Measurements from ENCODE around the gene KIF12.

Gene KIF12

GRCh38 chr9:114105236-114105635, 6.1 kb upstream of the KIF12 start:
- ATAC-seq: no peak

DNA sequence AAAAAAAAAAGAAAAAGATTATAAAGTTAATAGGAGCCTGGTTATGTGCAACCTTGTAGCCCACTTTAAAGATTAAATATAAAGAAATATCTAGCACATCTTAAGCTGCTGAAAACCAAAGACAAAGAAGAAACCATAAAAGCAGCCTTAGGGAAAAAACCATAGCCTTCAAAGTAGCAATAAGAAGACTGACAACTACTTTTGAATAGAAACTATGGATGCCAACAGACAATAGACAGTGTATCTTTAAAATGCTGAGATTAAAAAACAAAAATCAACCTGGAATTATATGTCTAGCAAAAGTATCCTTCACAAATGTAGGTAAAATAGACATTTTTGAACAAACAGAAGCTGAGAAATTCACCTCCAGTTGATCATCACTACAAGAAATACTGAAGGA, 3.4 kb upstream of the KIF12 start:
- no peak for ATAC-seq

DNA sequence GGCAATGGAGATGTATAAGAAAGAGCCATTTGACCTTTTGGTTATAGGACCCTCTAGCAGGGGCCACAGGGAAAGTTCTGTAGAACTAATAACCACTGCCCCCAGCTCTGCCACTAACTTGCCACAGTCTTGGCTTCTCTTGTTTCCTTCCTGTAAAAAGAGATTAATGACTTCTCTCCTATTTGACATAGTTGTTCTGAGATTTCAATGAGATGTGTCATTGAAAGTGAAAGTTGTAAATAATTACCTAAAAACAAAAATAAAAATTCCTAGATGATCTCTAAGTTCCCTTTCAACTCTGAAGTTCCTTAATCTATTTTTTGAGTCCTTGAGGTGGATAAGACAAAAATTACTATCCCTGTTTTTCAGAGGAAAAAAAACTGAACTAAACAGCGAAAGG, 1.4 kb upstream of the KIF12 start:
- no peak for ATAC-seq

DNA sequence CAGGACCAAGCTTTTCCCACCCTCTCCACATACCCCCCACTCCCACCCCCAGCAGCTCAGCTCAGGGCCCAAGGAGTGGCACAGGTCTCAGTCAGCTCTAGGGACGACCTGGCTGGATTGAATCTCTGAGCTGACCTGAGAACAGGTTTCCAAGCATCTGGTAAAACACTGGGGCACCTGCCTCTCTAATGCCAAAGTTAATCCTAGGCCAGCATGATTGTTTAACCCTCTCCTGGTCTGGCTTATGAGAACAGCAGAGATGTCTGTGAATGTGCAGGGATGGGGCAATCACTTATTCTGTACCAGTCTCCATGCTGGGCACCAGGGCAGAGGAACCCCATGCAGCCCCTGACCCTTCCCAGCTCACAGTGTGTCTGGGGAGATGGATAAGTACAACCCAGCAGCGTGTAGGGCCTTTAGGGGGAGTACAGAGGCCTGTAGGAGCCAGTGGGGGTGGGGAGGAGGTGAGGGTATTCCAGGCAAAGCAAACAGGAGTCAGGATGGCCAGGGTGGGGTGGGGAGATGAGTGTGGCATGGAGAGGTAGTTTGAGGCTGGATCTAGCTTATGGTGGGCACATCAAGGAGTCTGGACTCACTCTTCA, 678 bp upstream of the KIF12 start:
- no peak for ATAC-seq

- ATAC-seq: no peak
These were observed 814 bp downstream of the KIF12 start for GRCh38 chr9:114098021-114098935.

DNA sequence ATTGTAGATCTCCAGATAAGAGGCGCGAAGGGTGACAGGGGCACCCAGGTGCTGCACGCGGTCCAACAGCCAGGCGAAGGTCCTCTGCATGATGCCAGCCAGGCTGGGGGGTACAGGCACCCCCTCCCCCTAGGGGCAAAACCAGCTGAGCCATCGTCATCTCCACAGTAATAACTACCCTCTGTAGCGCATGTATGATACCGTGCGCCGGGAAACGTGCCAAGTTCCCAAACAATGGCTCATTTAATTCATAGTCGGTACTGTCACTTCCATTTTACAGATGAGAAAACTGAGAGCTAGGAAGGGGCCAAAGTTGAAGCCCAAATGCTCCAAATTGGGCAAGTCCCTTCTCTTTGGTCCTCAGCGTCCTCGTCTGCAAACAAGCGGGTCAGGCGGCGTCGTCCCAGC, 1.5 kb downstream of the KIF12 start:
- no peak for ATAC-seq

DNA sequence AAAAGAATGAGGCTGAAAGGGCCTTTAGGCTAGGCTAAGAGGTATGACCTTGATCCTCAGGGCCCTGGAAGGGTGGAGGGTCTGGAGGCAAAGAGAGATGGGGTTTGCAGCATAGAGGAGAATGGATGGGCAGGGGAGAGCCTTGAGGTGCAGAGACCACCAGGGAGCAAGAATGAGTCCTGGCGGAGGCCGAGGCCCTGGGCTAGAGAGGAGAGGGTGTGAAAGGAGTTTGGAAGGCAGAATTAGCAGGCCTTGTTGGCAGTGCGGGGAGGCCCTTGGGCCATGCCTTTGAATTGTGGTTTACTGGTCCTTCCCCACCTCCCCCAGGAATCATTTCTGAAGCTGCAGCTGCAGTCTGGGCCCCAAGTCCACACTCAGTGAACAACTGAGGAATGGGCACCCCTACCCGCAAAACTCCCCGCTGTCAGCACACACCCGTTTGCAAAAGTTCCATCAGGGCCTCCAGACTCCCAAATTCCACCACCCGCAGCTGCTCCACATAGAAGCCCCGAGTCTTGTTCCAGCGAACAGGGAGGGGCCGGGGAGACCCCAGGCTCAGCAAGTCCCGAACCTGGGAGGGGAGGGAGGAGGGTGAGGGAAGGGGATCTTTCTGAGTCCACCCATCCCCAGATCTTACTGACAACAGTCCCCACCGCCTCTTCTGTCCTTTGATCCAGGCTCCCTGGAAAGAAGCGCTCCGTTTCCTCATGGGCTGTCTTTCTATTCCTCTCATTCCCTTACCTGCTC, 2.1 kb downstream of the KIF12 start:
- ATAC-seq: no peak

- no peak for ATAC-seq
These were observed 3.0 kb downstream of the KIF12 start for GRCh38 chr9:114096041-114096511.

GRCh38 chr9:114094971-114095370, 4.1 kb downstream of the KIF12 start:
- ATAC-seq: no peak

- ATAC-seq: no peak
These were observed 5.2 kb downstream of the KIF12 start for GRCh38 chr9:114093761-114094505.

DNA sequence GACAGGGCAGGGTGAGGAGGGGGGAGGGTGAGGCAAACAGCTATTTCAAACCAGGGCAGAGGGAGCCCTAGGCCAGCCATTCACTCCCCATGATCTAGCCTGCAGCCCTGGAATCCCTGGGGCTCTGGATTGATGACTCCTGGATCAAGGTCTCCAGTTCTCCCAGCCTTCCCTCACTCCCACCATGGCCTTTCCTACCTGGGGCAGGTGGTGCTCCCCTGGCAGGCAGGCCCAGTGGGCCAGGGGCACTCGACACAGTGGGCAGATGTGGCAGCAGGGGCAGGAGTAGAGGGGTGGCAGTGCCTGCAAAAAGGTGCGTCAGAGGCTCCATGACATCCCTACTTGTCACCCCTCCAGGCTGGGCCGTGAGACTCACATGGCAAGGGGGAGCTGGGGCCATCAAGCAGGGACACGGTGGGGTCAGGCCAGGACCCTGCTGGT, 6.0 kb downstream of the KIF12 start:
- no peak for ATAC-seq

DNA sequence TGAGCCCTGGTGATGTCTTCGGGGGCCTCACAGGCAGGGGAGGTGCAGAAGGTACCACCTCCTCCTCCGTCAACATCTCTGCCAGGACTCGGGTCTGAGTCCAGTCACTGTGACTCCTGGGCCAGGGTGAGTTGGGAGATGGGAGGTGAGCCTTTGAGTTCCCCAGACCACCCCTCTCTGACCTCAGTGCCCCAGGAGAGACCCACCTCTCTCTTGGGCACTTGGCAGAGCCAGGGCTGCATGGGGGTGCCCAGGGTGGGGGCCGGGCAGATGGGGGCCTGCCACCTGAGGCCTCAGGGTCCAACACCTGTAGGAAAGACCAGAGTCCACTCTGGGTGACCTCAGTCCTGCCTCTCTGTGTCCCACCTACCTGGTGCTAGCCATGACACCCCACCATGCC, 6.8 kb downstream of the KIF12 start:
- no peak for ATAC-seq

GRCh38 chr9:114091711-114092110, 7.4 kb downstream of the KIF12 start:
- no peak for ATAC-seq

DNA sequence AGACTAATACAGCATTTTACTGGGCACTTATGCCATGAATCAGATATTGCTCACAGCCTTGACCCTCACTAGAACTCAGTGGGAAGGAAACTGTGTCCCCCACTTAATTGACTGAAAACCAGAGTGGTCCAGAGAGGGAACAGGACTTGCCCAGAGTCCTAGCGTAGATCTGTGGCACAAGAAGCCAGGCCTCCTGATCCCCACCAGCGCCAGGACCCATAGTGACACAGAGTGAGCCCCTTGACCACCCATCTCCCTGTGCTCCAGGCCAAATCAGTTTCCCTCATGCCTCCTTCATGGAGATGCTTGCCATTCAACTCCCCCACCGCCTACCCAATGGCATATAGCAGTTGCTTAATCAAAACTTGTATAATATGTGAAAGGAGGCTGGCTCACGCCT, 8.3 kb downstream of the KIF12 start:
- ATAC-seq: no peak

GRCh38 chr9:114089206-114089840, 9.8 kb downstream of the KIF12 start:
- ATAC-seq: no peak

DNA sequence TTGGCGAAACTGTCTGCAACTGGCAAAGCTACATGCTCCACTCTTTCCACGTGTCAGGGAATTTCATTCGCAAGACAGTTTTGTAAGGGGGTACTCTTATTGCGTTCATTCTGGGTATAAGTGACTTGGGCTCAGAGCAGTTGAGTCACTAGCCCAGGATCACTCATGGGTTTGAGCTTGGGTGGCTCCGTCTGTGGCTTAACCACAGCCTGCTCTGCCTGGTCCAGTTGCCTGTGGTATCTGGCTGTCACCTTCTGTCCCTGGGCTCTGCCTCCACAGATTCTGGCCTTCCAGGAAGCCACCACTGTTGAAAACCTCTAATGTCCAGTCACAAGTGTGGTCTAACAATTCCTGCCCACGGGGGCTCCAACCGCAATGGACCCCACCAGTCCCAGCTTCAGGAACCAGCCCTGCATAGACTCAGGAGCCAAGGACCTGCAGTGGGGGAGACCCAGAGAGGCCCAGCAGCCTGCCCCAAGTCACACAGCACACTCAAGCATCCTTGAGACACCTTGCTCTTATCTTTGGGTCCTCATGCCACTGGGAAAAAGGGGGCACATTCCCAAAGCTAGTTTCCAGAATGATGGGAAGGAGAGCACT, 10.4 kb downstream of the KIF12 start:
- ATAC-seq: no peak

DNA sequence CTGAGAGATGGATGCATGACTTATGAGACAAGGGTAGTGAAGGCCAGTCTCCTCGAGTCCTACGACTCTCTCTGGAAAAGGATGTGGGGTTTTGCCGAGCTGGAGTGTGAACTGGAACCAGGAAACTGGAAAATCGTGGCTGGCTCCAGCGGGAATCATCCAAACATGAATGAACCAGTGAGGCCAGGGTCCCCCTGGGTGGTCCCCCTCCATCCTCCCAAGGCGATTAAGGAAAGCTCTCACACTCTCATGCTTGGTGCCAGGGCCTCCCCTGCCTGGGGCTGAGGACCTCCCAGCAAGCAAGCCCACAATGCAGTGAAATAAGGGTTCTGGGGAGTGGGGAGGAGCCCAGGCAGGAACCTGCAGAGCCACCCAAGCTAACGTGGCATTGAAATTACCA, 11.4 kb downstream of the KIF12 start:
- ATAC-seq: no peak

GRCh38 chr9:114086607-114087006, 12.5 kb downstream of the KIF12 start:
- ATAC-seq: no peak

DNA sequence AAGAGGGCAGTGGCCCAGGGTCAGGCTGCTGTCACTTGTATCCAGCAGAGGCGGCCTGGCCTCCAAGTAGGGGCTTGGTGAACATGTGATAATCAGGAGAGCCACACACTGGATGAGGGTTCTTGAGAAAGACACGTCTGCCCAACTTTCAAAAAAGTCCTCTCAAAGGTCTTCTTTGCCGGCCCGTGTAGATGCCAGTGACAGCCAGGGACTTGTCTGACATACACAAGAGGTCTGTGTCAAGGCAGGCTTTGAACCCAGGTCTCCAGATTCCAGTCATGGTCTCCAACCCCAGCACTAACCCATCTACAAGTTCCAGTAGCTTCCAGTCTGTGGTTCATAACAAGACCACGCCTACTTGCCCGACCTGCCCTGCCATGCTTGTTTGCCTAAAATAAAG, 13.1 kb downstream of the KIF12 start:
- ATAC-seq: no peak

GRCh38 chr9:114085387-114085789, 13.7 kb downstream of the KIF12 start:
- no peak for ATAC-seq

GRCh38 chr9:114084282-114085073, 14.6 kb downstream of the KIF12 start:
- ATAC-seq: no peak
